H9 (cell line): Measurements from ENCODE around the gene ITGA2. TPM values are rescaled to one million over a fixed set of nuclear protein-coding genes. Genes with fewer than 3 reads are reported as not detected.

Experiments used
- DNase-seq: peaks from one replicate; pipeline ENCODE4 v3.0.0-alpha.2; 2017
- H2AFZ ChIP-seq: one replicate; pipeline ENCODE4 v1.6.1; 2013; ENCODE audit warnings: mild to moderate bottlenecking, low read length, control low read depth, moderate library complexity
- H2AK5ac ChIP-seq: 2 replicates; pipeline ENCODE4 v1.6.1; 2013; ENCODE audit warnings: low read length, control low read depth, mixed read lengths; ENCODE audit not compliant: insufficient read length
- H2BK120ac ChIP-seq: one replicate; pipeline ENCODE4 v1.6.1; 2013; ENCODE audit warnings: low read depth, mild to moderate bottlenecking, low read length, control low read depth, inconsistent platforms; ENCODE audit not compliant: poor library complexity, severe bottlenecking
- H2BK12ac ChIP-seq: 2 replicates; pipeline ENCODE4 v1.6.1; 2013; ENCODE audit warnings: low read length, control low read depth, mixed read lengths, low read depth; ENCODE audit not compliant: insufficient read length
- H2BK15ac ChIP-seq: 2 replicates; pipeline ENCODE4 v1.6.1; 2013; ENCODE audit warnings: low read depth, low read length, control low read depth
- H2BK20ac ChIP-seq: one replicate; pipeline ENCODE4 v1.6.1; 2013; ENCODE audit warnings: low read depth, mild to moderate bottlenecking, low read length, control low read depth, inconsistent platforms; ENCODE audit not compliant: poor library complexity, severe bottlenecking
- H2BK5ac ChIP-seq: 2 replicates; pipeline ENCODE4 v1.6.1; 2013; ENCODE audit warnings: low read length, control low read depth, mixed read lengths; ENCODE audit not compliant: insufficient read length
- H3K14ac ChIP-seq: 2 replicates; pipeline ENCODE4 v1.6.1; 2013; ENCODE audit warnings: low read length, control low read depth; ENCODE audit not compliant: insufficient read depth
- H3K18ac ChIP-seq: 2 replicates; pipeline ENCODE4 v1.6.1; 2013; ENCODE audit warnings: low read depth, mild to moderate bottlenecking, mixed read lengths, low read length, control low read depth; ENCODE audit not compliant: insufficient read length
- H3K23ac ChIP-seq: 2 replicates; pipeline ENCODE4 v1.6.1; 2013; ENCODE audit warnings: low read length, control low read depth, mixed read lengths, low read depth; ENCODE audit not compliant: insufficient read length
- H3K23me2 ChIP-seq: 2 replicates; pipeline ENCODE4 v1.6.1; 2013; ENCODE audit warnings: low read depth, mild to moderate bottlenecking, mixed read lengths, low read length, control low read depth; ENCODE audit not compliant: insufficient read length, poor library complexity, severe bottlenecking
- H3K27ac ChIP-seq: 2 replicates; pipeline ENCODE4 v1.5.1; 2013; ENCODE audit warnings: low read length, control low read depth, mixed read lengths, low read depth; ENCODE audit not compliant: insufficient read length
- H3K27me3 ChIP-seq: 2 replicates; pipeline ENCODE4 v1.6.1; 2013; ENCODE audit warnings: low read length, control low read depth, inconsistent platforms; ENCODE audit not compliant: insufficient read depth
- H3K4ac ChIP-seq: 2 replicates; pipeline ENCODE4 v1.6.1; 2013; ENCODE audit warnings: low read depth, mild to moderate bottlenecking, control low read depth, inconsistent platforms, low read length, moderate library complexity
- H3K4me1 ChIP-seq: 2 replicates; pipeline ENCODE4 v1.6.1; 2013; ENCODE audit warnings: low read length, control low read depth, inconsistent platforms; ENCODE audit not compliant: insufficient read depth
- H3K4me2 ChIP-seq: 2 replicates; pipeline ENCODE4 v1.6.1; 2013; ENCODE audit warnings: low read length, control low read depth, mixed read lengths; ENCODE audit not compliant: insufficient read length, insufficient read depth
- H3K56ac ChIP-seq: 2 replicates; pipeline ENCODE4 v1.6.1; 2013; ENCODE audit warnings: low read depth, mild to moderate bottlenecking, mixed read lengths, low read length, control low read depth; ENCODE audit not compliant: insufficient read length
- H3K79me1 ChIP-seq: 2 replicates; pipeline ENCODE4 v1.6.1; 2013; ENCODE audit warnings: low read depth, mild to moderate bottlenecking, moderate library complexity, low read length, control low read depth, inconsistent platforms; ENCODE audit not compliant: insufficient read depth, poor library complexity, severe bottlenecking
- H3K79me2 ChIP-seq: 2 replicates; pipeline ENCODE4 v1.6.1; 2013; ENCODE audit warnings: low read length, control low read depth, inconsistent platforms; ENCODE audit not compliant: insufficient read depth
- H3K9ac ChIP-seq: 2 replicates; pipeline ENCODE4 v1.6.1; 2013; ENCODE audit warnings: low read length, control low read depth, mixed read lengths; ENCODE audit not compliant: insufficient read length; ENCODE audit errors: extremely low read depth
- H3K9me3 ChIP-seq: one replicate; pipeline ENCODE4 v1.6.1; 2013; ENCODE audit warnings: low read depth, low read length, inconsistent platforms; ENCODE audit not compliant: control insufficient read depth
- H3T11ph ChIP-seq: one replicate; pipeline ENCODE4 v1.6.1; 2013; ENCODE audit warnings: mild to moderate bottlenecking, low read length, control low read depth, inconsistent platforms
- H4K20me1 ChIP-seq: one replicate; pipeline ENCODE4 v1.6.1; 2013; ENCODE audit not compliant: control insufficient read depth, insufficient read length, insufficient read depth
- H4K5ac ChIP-seq: 2 replicates; pipeline ENCODE4 v1.6.1; 2013; ENCODE audit warnings: low read depth, mild to moderate bottlenecking, mixed read lengths, low read length, control low read depth; ENCODE audit not compliant: insufficient read length
- H4K8ac ChIP-seq: replicated peaks from 2 replicates; pipeline ENCODE4 v1.6.1; 2013; ENCODE audit warnings: low read length, control low read depth, mixed read lengths, low read depth; ENCODE audit not compliant: insufficient read length
- H4K91ac ChIP-seq: 2 replicates; pipeline ENCODE4 v1.6.1; 2013; ENCODE audit warnings: low read depth, mild to moderate bottlenecking, moderate library complexity, mixed read lengths, low read length, control low read depth; ENCODE audit not compliant: insufficient read length
- H3K27ac Mint-ChIP-seq, 3 experiments: 2 replicates in 2 of 3; 3 replicates in 1 of 3; pipeline ENCODE4 v1.8.0; 2020 to 2021; ENCODE audit warnings: mixed read lengths in 3 of 3, mild to moderate bottlenecking in 1 of 3, moderate library complexity in 1 of 3
- H3K27me3 Mint-ChIP-seq: 2 replicates; pipeline ENCODE4 v1.8.0; 2021; ENCODE audit warnings: low read depth, mild to moderate bottlenecking, moderate library complexity, mixed read lengths
- H3K36me3 Mint-ChIP-seq, 3 experiments: 2 replicates in 2 of 3; 3 replicates in 1 of 3; pipeline ENCODE4 v1.8.0; 2020 to 2021; ENCODE audit warnings: low read depth in 3 of 3, mixed read lengths in 3 of 3; ENCODE audit not compliant: insufficient read depth in 1 of 3
- H3K4me1 Mint-ChIP-seq, 2 experiments: 2 replicates each; pipeline ENCODE4 v1.8.0; 2020; ENCODE audit warnings: mixed read lengths in 2 of 2
- H3K4me3 Mint-ChIP-seq, 2 experiments: 2 replicates in 1 of 2; 3 replicates in 1 of 2; pipeline ENCODE4 v1.8.0; 2020 to 2021; ENCODE audit warnings: mild to moderate bottlenecking in 2 of 2, mixed read lengths in 2 of 2, moderate library complexity in 1 of 2
- H3K9me3 Mint-ChIP-seq, 2 experiments: 2 replicates in 1 of 2; 3 replicates in 1 of 2; pipeline ENCODE4 v1.8.0; 2020; ENCODE audit warnings: mild to moderate bottlenecking in 2 of 2, mixed read lengths in 2 of 2, moderate library complexity in 1 of 2
- CTCF ChIP-seq: fragments of 200-600 bp; sonication (generic); conservative IDR thresholded peaks from 3 replicates; pipeline ENCODE4 v1.8.0; 2021; ENCODE audit warnings: antibody characterized with exemption, mild to moderate bottlenecking
- WGBS: extraction: QIAGEN DNeasy Blood & Tissue Kit; methylation state at CpG from one replicate; pipeline ENCODE4 v1.1.7; 2013; ENCODE audit warnings: missing lambda C conversion rate, low lambda C conversion rate, mixed read lengths; ENCODE audit not compliant: insufficient read length; ENCODE audit errors: extremely low coverage; 5-methylcytosine and 5-hydroxymethylcytosine counted together
- total RNA-seq: library from RNA; stranded (reverse); gene quantifications from 2 replicates; pipeline ENCODE4 v1.2.1, GENCODE V29; 2021

Gene ITGA2
- total RNA-seq, 1 experiment from 2014 or later: 3.0 TPM

- Histone ChIP-seq H3K18ac (no peak overlapping the region), H3K4ac (no peak overlapping the region), H4K5ac (no peak overlapping the region), H2BK12ac (no peak overlapping the region), H2AK5ac (no peak overlapping the region), H2AFZ (no peak overlapping the region), H4K20me1 (no peaks in the 10 kb centered on the region), H3K9me3 (no peaks in the 10 kb centered on the region), H2BK120ac (no peak overlapping the region), H3T11ph (no peak overlapping the region), H3K27ac (no peak overlapping the region), H3K4me2 (no peak overlapping the region), H2BK15ac (no peak overlapping the region), H3K9ac (no peak overlapping the region), H3K79me2 (no peaks in the 10 kb centered on the region), H4K8ac (no peak overlapping the region), H4K91ac (no peak overlapping the region), H3K79me1 (no peaks in the 10 kb centered on the region), H2BK20ac (no peak overlapping the region), H3K4me1 (no peaks in the 10 kb centered on the region), H3K23ac (no peak overlapping the region), H2BK5ac (no peak overlapping the region), H3K14ac (no peak overlapping the region), H3K23me2 (peaks cover 14% of the 10 kb centered on the region), H3K27me3 (no peaks in the 10 kb centered on the region; the same call in 1 of the 2 replicates), H3K56ac (no peak overlapping the region)
- H3K36me3 Mint-ChIP-seq: no peaks in the 10 kb centered on the region
- H3K27me3 Mint-ChIP-seq: peaks cover 18% of the 10 kb centered on the region
- no peak overlapping the region for H3K27ac Mint-ChIP-seq
- no peaks in the 10 kb centered on the region; a peak in 1 of 5 replicates for H3K9me3 Mint-ChIP-seq
- no CpG with 5 or more reads among the region's 3 CpGs for WGBS
- DNase-seq: no peak
- peaks cover 6 to 19% of the 10 kb centered on the region in 2 experiments for H3K4me1 Mint-ChIP-seq
- no peak overlapping the region for H3K4me3 Mint-ChIP-seq
- no peak for TF ChIP-seq CTCF
Observed at GRCh38 chr5:52985306-52985705, 3.8 kb upstream of the ITGA2 start.
